Mesenchymal stem cell (in vitro differentiated cells and primary cell): ENCODE data around the gene RPS6KA2.

Experiments
- DNase-seq: peaks from one replicate; pipeline ENCODE4 v3.0.0-alpha.2; 2013
- H2AFZ ChIP-seq: one replicate; pipeline ENCODE4 v1.6.1; 2013; ENCODE audit warnings: low read depth, mild to moderate bottlenecking, control low read depth, inconsistent platforms, low read length, moderate library complexity
- H2AK5ac ChIP-seq: 2 replicates; pipeline ENCODE4 v1.6.1; 2013; ENCODE audit warnings: low read length, moderate library complexity, mild to moderate bottlenecking, inconsistent platforms; ENCODE audit not compliant: severe bottlenecking
- H2BK120ac ChIP-seq: one replicate; pipeline ENCODE4 v1.6.1; 2013; ENCODE audit warnings: low read depth, mild to moderate bottlenecking, inconsistent platforms, low read length, moderate library complexity
- H2BK12ac ChIP-seq, 2 experiments: one replicate each; pipeline ENCODE4 v1.6.1; 2013; ENCODE audit warnings: inconsistent platforms in 2 of 2, low read length in 2 of 2, mild to moderate bottlenecking in 2 of 2, moderate library complexity in 2 of 2, control low read depth in 1 of 2
- H2BK15ac ChIP-seq: one replicate; pipeline ENCODE4 v1.6.1; 2013; ENCODE audit warnings: mild to moderate bottlenecking, low read depth, inconsistent platforms; ENCODE audit not compliant: poor library complexity, severe bottlenecking
- H2BK5ac ChIP-seq: 2 replicates; pipeline ENCODE4 v1.6.1; 2013; ENCODE audit warnings: low read depth, mild to moderate bottlenecking, low read length, control low read depth, inconsistent platforms; ENCODE audit not compliant: poor library complexity, severe bottlenecking
- H3K14ac ChIP-seq, 2 experiments: one replicate each; pipeline ENCODE4 v1.6.1; 2013; ENCODE audit warnings: inconsistent platforms in 2 of 2, low read length in 2 of 2, control low read depth in 1 of 2, mild to moderate bottlenecking in 1 of 2, moderate library complexity in 1 of 2
- H3K18ac ChIP-seq, 2 experiments: one replicate each; pipeline ENCODE4 v1.6.1; 2013; ENCODE audit warnings: inconsistent platforms in 2 of 2, low read length in 2 of 2, control low read depth in 1 of 2, low read depth in 1 of 2, mild to moderate bottlenecking in 1 of 2
- H3K23ac ChIP-seq, 2 experiments: one replicate each; pipeline ENCODE4 v1.6.1; 2013; ENCODE audit warnings: inconsistent platforms in 2 of 2, low read length in 2 of 2, mild to moderate bottlenecking in 2 of 2, moderate library complexity in 2 of 2, control low read depth in 1 of 2
- H3K27ac ChIP-seq: 2 replicates; pipeline ENCODE4 v1.5.1; 2013; ENCODE audit warnings: mild to moderate bottlenecking, moderate library complexity, low read length, control low read depth, inconsistent platforms; ENCODE audit not compliant: poor library complexity, severe bottlenecking
- H3K27me3 ChIP-seq, 2 experiments: 2 replicates each; pipeline versions ENCODE4 v1.6.1 to v1.7.0; 2013; ENCODE audit warnings: low read length in 2 of 2, mild to moderate bottlenecking in 2 of 2, moderate library complexity in 2 of 2, control low read depth in 1 of 2, inconsistent platforms in 1 of 2; ENCODE audit not compliant: control insufficient read depth in 1 of 2, insufficient read depth in 1 of 2
- H3K36me3 ChIP-seq, 2 experiments: 2 replicates each; pipeline versions ENCODE4 v1.6.1 to v1.7.0; 2013; ENCODE audit warnings: low read length in 2 of 2, control low read depth in 1 of 2, inconsistent platforms in 1 of 2, low read depth in 1 of 2, mild to moderate bottlenecking in 1 of 2; ENCODE audit not compliant: insufficient read depth in 2 of 2, control insufficient read depth in 1 of 2
- H3K4ac ChIP-seq, 2 experiments: one replicate each; pipeline ENCODE4 v1.6.1; 2013; ENCODE audit warnings: inconsistent platforms in 2 of 2, low read length in 2 of 2, mild to moderate bottlenecking in 2 of 2, moderate library complexity in 2 of 2, control low read depth in 1 of 2, low read depth in 1 of 2
- H3K4me1 ChIP-seq: 2 replicates; pipeline ENCODE4 v1.6.1; 2013; ENCODE audit warnings: low read depth, low read length, control low read depth; ENCODE audit not compliant: control insufficient read depth, insufficient read depth
- H3K4me2 ChIP-seq: 2 replicates; pipeline ENCODE4 v1.6.1; 2013; ENCODE audit warnings: low read length, mild to moderate bottlenecking, inconsistent platforms; ENCODE audit not compliant: poor library complexity, severe bottlenecking
- H3K4me3 ChIP-seq, 2 experiments: 2 replicates each; pipeline versions ENCODE4 v1.5.1 to v1.7.0; 2013; ENCODE audit warnings: low read length in 2 of 2, mild to moderate bottlenecking in 2 of 2, control low read depth in 1 of 2, low read depth in 1 of 2; ENCODE audit not compliant: insufficient read depth in 1 of 2
- H3K79me1 ChIP-seq: replicated peaks from 2 replicates; pipeline ENCODE4 v1.6.1; 2013; ENCODE audit warnings: mild to moderate bottlenecking, control low read depth, low read length, inconsistent platforms; ENCODE audit not compliant: poor library complexity, severe bottlenecking
- H3K9ac ChIP-seq: 2 replicates; pipeline ENCODE4 v1.7.0; 2013; ENCODE audit warnings: mild to moderate bottlenecking, low read length, moderate library complexity
- H3K9me3 ChIP-seq: 2 replicates; pipeline ENCODE4 v1.7.0; 2013; ENCODE audit warnings: mild to moderate bottlenecking, low read length; ENCODE audit not compliant: control insufficient read depth
- H4K8ac ChIP-seq: one replicate; pipeline ENCODE4 v1.6.1; 2013; ENCODE audit warnings: inconsistent platforms, mild to moderate bottlenecking, low read length, moderate library complexity
- H4K91ac ChIP-seq: one replicate; pipeline ENCODE4 v1.6.1; 2013; ENCODE audit warnings: mild to moderate bottlenecking, low read length, inconsistent platforms
- WGBS: methylation state at CpG from one replicate; pipeline ENCODE4 v1.1.7; 2013; ENCODE audit warnings: mixed read lengths; 5-methylcytosine and 5-hydroxymethylcytosine counted together

RPS6KA2 gene

GRCh38 chr6:166626177-166627032 lies 646 bp downstream of the RPS6KA2 start:
- Histone ChIP-seq H3K79me1 (peaks cover 2% of the 10 kb centered on the region), H3K27me3 (peaks cover 0 to 21% of the 10 kb centered on the region in 2 experiments), H3K4me2 (peak overlapping the region; percentile 99), H4K91ac (peak overlapping the region; percentile 40), H3K18ac (peak overlapping the region; percentile 89 to 90), H3K4me1 (peaks cover 11% of the 10 kb centered on the region), H2AFZ (no peak overlapping the region), H3K23ac (peak overlapping the region in 1 of 2 experiments; percentile 2), H3K9me3 (no peaks in the 10 kb centered on the region), H2AK5ac (no peak overlapping the region), H3K14ac (peak overlapping the region in 1 of 2 experiments; percentile 30), H3K4me3 (peak overlapping the region; percentile 82 to 90), H2BK12ac (peak overlapping the region in 1 of 2 experiments; percentile 37), H3K9ac (peak overlapping the region; percentile 89), H3K27ac (no peak overlapping the region), H4K8ac (peak overlapping the region; percentile 67), H2BK120ac (peak overlapping the region; percentile 81), H2BK15ac (peak overlapping the region; percentile 84), H2BK5ac (no peak overlapping the region), H3K36me3 (no peaks in the 10 kb centered on the region), H3K4ac (peak overlapping the region; percentile 42 to 81)
- peak; percentile 61 for DNase-seq
- 3% methylated on average over 65 of the region's 66 CpGs for WGBS

- Histone ChIP-seq H3K9me3 (no peaks in the 10 kb centered on the region), H3K4ac (no peak overlapping the region), H4K91ac (no peak overlapping the region), H3K27ac (no peak overlapping the region), H3K9ac (peak overlapping the region; percentile 89), H3K79me1 (peaks cover 2% of the 10 kb centered on the region), H3K18ac (no peak overlapping the region), H2AFZ (no peak overlapping the region), H2BK120ac (no peak overlapping the region), H2AK5ac (no peak overlapping the region), H3K27me3 (peaks cover 0 to 15% of the 10 kb centered on the region in 2 experiments), H2BK5ac (no peak overlapping the region), H2BK12ac (no peak overlapping the region), H3K36me3 (no peaks in the 10 kb centered on the region), H3K4me3 (peak overlapping the region in 1 of 2 experiments; percentile 90), H2BK15ac (no peak overlapping the region), H4K8ac (no peak overlapping the region), H3K4me1 (peaks cover 16% of the 10 kb centered on the region), H3K4me2 (no peak overlapping the region), H3K14ac (no peak overlapping the region), H3K23ac (no peak overlapping the region)
- peak; percentile 82 for DNase-seq
- WGBS = 40% methylated on average over 5 of the region's 5 CpGs
Measured at GRCh38 chr6:166625356-166625755, 1.7 kb downstream of the RPS6KA2 start.

DNA sequence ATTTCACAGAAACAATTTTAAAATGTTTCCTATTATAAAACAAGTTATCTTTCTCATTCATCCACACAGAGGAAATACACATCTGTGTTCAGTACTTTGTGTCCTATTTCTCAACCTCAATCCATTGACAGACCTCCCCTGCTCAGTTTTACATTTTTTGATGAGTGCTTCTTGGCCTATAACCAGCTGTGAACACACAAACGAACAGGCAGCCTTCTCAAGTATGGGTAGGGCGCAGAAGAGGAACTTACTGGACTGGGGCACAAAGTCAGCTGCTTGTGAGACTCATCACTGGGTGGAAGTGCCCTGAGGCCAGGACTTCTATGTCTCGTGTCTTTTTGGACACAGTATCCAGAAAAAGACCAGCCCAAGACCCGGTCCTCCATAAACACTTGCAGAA lies 2.8 kb downstream of the RPS6KA2 start:
- no peaks in the 10 kb centered on the region for H3K36me3 ChIP-seq
- H3K14ac ChIP-seq = no peak overlapping the region
- WGBS = 74% methylated on average over 4 of the region's 4 CpGs
- no peak overlapping the region for H2BK15ac ChIP-seq
- no peak overlapping the region for H2BK12ac ChIP-seq
- H3K4me1 ChIP-seq = peaks cover 19% of the 10 kb centered on the region
- H3K4me2 ChIP-seq = no peak overlapping the region
- no peak overlapping the region for H2AK5ac ChIP-seq
- no peak overlapping the region for H3K4ac ChIP-seq
- no peak overlapping the region for H2BK5ac ChIP-seq
- no peak overlapping the region for H3K23ac ChIP-seq
- H4K91ac ChIP-seq = no peak overlapping the region
- H3K79me1 ChIP-seq = peaks cover 2% of the 10 kb centered on the region
- H2AFZ ChIP-seq = no peak overlapping the region
- peaks cover 0 to 6% of the 10 kb centered on the region in 2 experiments for H3K27me3 ChIP-seq
- no peak overlapping the region for H3K4me3 ChIP-seq
- no peak overlapping the region for H4K8ac ChIP-seq
- H2BK120ac ChIP-seq = no peak overlapping the region
- H3K27ac ChIP-seq = no peak overlapping the region
- no peak overlapping the region for H3K9ac ChIP-seq
- no peaks in the 10 kb centered on the region for H3K9me3 ChIP-seq
- peak; percentile 82 for DNase-seq
- peak overlapping the region in 1 of 2 experiments; percentile 6 for H3K18ac ChIP-seq

- no peaks in the 10 kb centered on the region for H3K27me3 ChIP-seq
- H3K36me3 ChIP-seq = peaks cover 0 to 6% of the 10 kb centered on the region in 2 experiments
- H3K4me3 ChIP-seq = no peak overlapping the region
- H4K8ac ChIP-seq = no peak overlapping the region
- no peak overlapping the region for H2AK5ac ChIP-seq
- peak overlapping the region in 1 of 2 experiments; percentile 87 for H2BK12ac ChIP-seq
- H3K27ac ChIP-seq = no peak overlapping the region
- WGBS = 87% methylated on average over 5 of the region's 5 CpGs
- peak overlapping the region in 1 of 2 experiments; percentile 4 for H3K14ac ChIP-seq
- H2AFZ ChIP-seq = no peak overlapping the region
- peak overlapping the region; percentile 14 for H4K91ac ChIP-seq
- no peak overlapping the region for H3K4me2 ChIP-seq
- no peak overlapping the region for H3K23ac ChIP-seq
- peaks cover 2% of the 10 kb centered on the region for H3K79me1 ChIP-seq
- no peak overlapping the region for H3K9ac ChIP-seq
- H3K4ac ChIP-seq = peak overlapping the region in 1 of 2 experiments; percentile 24
- peaks cover 22% of the 10 kb centered on the region for H3K4me1 ChIP-seq
- peak overlapping the region in 1 of 2 experiments; percentile 75 for H3K18ac ChIP-seq
- no peak overlapping the region for H2BK120ac ChIP-seq
- DNase-seq = no peak
- H2BK5ac ChIP-seq = no peak overlapping the region
- no peaks in the 10 kb centered on the region for H3K9me3 ChIP-seq
- no peak overlapping the region for H2BK15ac ChIP-seq
Measured at GRCh38 chr6:166623318-166623717, 3.7 kb downstream of the RPS6KA2 start.
